ENCODE data around the gene MMP14.

DNA sequence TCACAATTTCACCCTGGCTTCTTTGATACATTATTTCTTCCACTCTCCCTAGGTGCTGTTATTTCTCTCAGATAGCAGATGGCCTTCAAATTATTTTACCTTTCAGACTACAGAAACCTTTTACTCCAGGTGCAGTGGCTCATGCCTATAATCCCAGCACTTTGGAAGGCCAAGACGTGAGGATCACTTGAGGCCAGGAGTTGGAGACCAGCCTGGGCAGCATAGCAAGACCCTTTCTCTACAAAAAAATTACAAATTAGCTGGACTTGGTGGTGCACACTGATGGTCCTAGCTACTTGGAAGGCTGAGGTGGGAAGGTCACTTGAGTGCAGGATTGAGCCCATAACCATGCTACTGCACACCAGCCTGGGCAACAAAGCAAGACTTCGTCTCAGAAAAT lies 44.2 kb upstream of the MMP14 start:
- TF ChIP-seq MAX (IDR thresholded peaks at IDR 0.05; ENCODE audit: low read depth, low read length), result no peak
- TF ChIP-seq, protein P1, sequence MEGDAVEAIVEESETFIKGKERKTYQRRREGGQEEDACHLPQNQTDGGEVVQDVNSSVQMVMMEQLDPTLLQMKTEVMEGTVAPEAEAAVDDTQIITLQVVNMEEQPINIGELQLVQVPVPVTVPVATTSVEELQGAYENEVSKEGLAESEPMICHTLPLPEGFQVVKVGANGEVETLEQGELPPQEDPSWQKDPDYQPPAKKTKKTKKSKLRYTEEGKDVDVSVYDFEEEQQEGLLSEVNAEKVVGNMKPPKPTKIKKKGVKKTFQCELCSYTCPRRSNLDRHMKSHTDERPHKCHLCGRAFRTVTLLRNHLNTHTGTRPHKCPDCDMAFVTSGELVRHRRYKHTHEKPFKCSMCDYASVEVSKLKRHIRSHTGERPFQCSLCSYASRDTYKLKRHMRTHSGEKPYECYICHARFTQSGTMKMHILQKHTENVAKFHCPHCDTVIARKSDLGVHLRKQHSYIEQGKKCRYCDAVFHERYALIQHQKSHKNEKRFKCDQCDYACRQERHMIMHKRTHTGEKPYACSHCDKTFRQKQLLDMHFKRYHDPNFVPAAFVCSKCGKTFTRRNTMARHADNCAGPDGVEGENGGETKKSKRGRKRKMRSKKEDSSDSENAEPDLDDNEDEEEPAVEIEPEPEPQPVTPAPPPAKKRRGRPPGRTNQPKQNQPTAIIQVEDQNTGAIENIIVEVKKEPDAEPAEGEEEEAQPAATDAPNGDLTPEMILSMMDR (IDR thresholded peaks at IDR 0.05; ENCODE audit: low read depth, low read length), result no peak

All from NB4 (cell line).